ENCODE data around the gene TRPV2. TPM values are rescaled to one million over a fixed set of nuclear protein-coding genes. Genes with fewer than 3 reads are reported as not detected.
A peak's percentile ranks its signal among the peaks of the same experiment; 100 is the strongest.

TRPV2 gene
- total RNA-seq, 2 donors from 2014 or later: 7.1 to 11.0 TPM

DNA sequence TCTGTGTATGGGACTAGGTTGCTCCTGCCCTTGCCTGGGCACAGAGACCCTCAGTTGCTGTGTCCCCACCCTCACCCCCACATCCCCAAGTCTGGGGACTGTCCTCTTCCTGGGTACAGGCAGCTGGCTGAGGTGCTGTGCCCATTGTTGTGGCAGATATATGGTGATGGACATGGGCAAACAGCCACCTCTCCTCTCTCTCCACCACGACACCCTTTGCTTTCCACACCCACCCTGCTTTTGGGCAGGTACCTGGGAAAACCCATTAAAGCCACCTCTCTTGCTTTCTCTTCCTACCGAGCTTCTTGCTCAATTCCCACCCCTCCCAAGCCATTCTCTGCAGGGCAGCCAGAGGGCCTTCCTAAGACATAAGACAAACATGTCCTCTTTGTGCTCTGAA, 21.7 kb downstream of the TRPV2 start:
- Histone ChIP-seq H3K4me1 (replicated peaks) (peaks cover 4% of the 10 kb centered on the region), H3K9me3 (no peaks in the 10 kb centered on the region), H3K4me3 (no peak overlapping the region), H3K36me3 (no peaks in the 10 kb centered on the region), H3K27ac (no peak overlapping the region), H3K27me3 (replicated peaks; ENCODE audit: insufficient read depth) (no peaks in the 10 kb centered on the region)
- intact Hi-C loops (cut with DNase I): no loop called here
- WGBS: 64% methylated on average over 2 of the region's 2 CpGs
- TF ChIP-seq, protein P1, sequence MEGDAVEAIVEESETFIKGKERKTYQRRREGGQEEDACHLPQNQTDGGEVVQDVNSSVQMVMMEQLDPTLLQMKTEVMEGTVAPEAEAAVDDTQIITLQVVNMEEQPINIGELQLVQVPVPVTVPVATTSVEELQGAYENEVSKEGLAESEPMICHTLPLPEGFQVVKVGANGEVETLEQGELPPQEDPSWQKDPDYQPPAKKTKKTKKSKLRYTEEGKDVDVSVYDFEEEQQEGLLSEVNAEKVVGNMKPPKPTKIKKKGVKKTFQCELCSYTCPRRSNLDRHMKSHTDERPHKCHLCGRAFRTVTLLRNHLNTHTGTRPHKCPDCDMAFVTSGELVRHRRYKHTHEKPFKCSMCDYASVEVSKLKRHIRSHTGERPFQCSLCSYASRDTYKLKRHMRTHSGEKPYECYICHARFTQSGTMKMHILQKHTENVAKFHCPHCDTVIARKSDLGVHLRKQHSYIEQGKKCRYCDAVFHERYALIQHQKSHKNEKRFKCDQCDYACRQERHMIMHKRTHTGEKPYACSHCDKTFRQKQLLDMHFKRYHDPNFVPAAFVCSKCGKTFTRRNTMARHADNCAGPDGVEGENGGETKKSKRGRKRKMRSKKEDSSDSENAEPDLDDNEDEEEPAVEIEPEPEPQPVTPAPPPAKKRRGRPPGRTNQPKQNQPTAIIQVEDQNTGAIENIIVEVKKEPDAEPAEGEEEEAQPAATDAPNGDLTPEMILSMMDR (IDR thresholded peaks at IDR 0.05): no peak
- TF ChIP-seq POLR2A (IDR thresholded peaks at IDR 0.05): no peak
- no peak for TF ChIP-seq POLR2AphosphoS5 (IDR thresholded peaks at IDR 0.05)
- no peak for DNase-seq (ENCODE audit: low spot score)

DNA sequence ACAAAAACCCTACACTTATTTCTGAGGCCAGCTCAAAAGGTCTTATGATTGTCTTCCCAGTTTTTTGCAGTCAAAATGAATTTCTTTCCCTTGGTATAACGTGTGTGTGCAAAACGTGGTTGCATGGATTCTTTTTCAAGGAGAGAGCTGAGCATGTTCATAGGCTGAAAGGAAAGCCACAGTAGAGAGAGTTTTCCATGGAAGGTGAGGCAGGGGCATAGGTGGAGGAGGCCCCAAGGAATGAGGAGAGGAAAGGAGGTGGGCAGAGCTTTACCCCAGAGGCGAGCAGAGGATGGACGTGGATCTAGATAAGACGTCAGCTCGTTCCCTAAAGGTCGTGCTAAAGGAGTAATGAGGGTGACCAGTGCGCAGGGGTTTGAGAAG, 22.8 kb downstream of the TRPV2 start:
- WGBS: 21% methylated on average over 8 of the region's 8 CpGs
- Histone ChIP-seq H3K27me3 (replicated peaks; ENCODE audit: insufficient read depth) (no peaks in the 10 kb centered on the region), H3K4me1 (replicated peaks) (peaks cover 4% of the 10 kb centered on the region), H3K4me3 (peak overlapping the region; percentile 67 to 85), H3K36me3 (peaks cover 0 to 3% of the 10 kb centered on the region in 2 donors), H3K9me3 (no peaks in the 10 kb centered on the region), H3K27ac (peak overlapping the region; percentile 74 to 78)
- TF ChIP-seq POLR2A (IDR thresholded peaks at IDR 0.05) (no peak), POLR2AphosphoS5 (IDR thresholded peaks at IDR 0.05) (no peak)
- TF ChIP-seq, protein P1 (IDR thresholded peaks at IDR 0.05): no peak
- no peak for DNase-seq (ENCODE audit: low spot score)
- intact Hi-C loops (cut with DNase I): no loop called here

DNA sequence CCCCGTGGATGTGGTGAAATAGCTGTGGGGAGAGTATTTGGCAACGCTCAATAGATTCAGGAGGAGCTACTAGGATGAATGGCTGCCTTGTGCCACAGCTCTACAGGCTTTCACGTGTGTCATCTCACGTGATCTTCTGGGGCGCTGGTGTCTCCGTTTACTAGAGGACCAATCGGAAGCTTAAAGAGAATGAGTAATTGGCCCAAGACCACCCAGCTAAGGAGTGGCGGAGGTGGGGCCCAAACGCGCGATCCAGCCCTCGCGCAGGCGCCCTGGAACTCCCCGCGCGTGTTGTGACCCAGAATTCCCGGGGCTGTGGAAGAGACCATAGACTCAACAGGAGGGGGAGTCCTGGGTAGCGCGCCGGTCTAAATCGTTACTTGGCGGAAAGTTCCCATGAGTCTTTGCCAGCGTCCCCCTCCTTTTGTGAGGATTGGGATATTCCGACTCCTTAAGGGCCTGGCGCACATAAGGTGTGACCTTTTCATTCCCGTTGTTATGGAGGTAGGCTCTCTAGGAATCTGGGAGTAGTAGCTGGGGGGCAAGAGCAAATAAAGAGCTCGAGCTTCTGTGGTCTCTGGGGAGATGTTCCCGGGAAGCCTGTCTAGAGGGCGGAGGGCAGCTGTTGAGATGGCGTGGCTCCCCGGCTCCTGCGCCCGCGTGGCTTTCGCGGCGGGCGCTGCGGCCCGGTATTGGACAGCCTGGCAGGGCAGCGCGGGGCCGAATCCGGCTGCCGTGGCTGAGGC, 23.4 kb downstream of the TRPV2 start:
- intact Hi-C loops (cut with DNase I): no loop called here
- Histone ChIP-seq H3K36me3 (peaks cover 3 to 4% of the 10 kb centered on the region in 2 donors), H3K27me3 (replicated peaks; ENCODE audit: insufficient read depth) (no peaks in the 10 kb centered on the region), H3K4me1 (replicated peaks) (peaks cover 4% of the 10 kb centered on the region), H3K27ac (peak overlapping the region; percentile 74 to 78), H3K9me3 (no peaks in the 10 kb centered on the region), H3K4me3 (peak overlapping the region; percentile 67 to 85)
- TF ChIP-seq, protein P1 (IDR thresholded peaks at IDR 0.05): peak in 1 of 4 experiments; percentile 17
- TF ChIP-seq POLR2AphosphoS5 (IDR thresholded peaks at IDR 0.05): peak; percentile 98
- TF ChIP-seq POLR2A (IDR thresholded peaks at IDR 0.05): peak; percentile 46
- under 1% methylated on average over 40 of the region's 46 CpGs for WGBS
- peak; percentile 94 for DNase-seq (ENCODE audit: low spot score)

DNA sequence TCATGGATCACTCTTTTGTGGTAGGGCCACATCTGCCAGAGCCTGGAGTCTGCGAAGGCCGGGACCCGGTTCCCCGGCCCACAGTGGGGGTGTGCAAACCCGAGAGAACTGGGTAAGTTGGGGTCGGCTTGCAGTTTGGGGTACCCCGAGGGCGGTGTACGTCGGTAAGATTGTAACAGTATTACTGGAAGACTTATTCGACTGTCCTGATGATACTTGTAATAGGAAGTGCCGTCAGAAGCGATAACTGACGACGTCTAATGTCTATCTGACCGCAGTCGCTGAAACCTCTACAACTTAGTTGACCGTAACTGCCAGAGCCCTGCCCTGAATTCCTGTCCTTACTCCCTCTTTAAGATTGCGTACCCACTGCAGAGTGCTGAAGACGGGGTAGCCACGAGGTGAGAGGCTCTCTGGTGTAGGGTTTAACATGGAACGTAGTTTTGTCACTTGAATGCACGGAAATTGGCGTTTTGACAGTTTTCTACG, 24.0 kb downstream of the TRPV2 start:
- WGBS: under 1% methylated on average over 25 of the region's 25 CpGs
- intact Hi-C loops (cut with DNase I): no loop called here
- DNase-seq (ENCODE audit: low spot score): no peak

More for the DNA sequence above, 24.0 kb downstream of the TRPV2 start:
- Histone ChIP-seq H3K4me1 (replicated peaks) (peaks cover 4% of the 10 kb centered on the region), H3K4me3 (peak overlapping the region; percentile 67 to 85), H3K27me3 (replicated peaks; ENCODE audit: insufficient read depth) (no peaks in the 10 kb centered on the region), H3K36me3 (peaks cover 3 to 4% of the 10 kb centered on the region in 2 donors), H3K9me3 (no peaks in the 10 kb centered on the region), H3K27ac (peak overlapping the region; percentile 74 to 78)
- TF ChIP-seq, protein P1 (IDR thresholded peaks at IDR 0.05): no peak
- TF ChIP-seq POLR2A (IDR thresholded peaks at IDR 0.05) (no peak), POLR2AphosphoS5 (IDR thresholded peaks at IDR 0.05) (no peak)
